Adrenal gland (tissue), 5 donors: ENCODE data around the gene NLRP4.

Experiments
- CTCF ChIP-seq, 6 experiments: fragments of 450-650 bp in 4 of 6; fragments of 200-600 bp in 2 of 6; sonication (generic) in 1 of 6; IDR thresholded peaks; 1 replicate in 5 of 6; 2 replicates in 1 of 6; pipeline versions ENCODE4 v1.5.1 to v1.8.0; 2016 to 2021; ENCODE audit warnings: antibody characterized with exemption in 6 of 6, mild to moderate bottlenecking in 2 of 6, moderate library complexity in 1 of 6
- POLR2A ChIP-seq, 2 donors: fragments of 450-650 bp; IDR thresholded peaks; one replicate each; pipeline ENCODE4 v1.6.1; 2017; ENCODE audit warnings: antibody characterized with exemption in 2 of 2, mild to moderate bottlenecking in 2 of 2, moderate library complexity in 1 of 2
- donor health status: DM: no; HTN: no; CAD: no.

GRCh38 chr19:55838906-55839305, 2.6 kb downstream of the NLRP4 start:
- TF ChIP-seq CTCF (IDR thresholded peaks at IDR 0.05) (no peak), POLR2A (IDR thresholded peaks at IDR 0.05) (no peak)
